WTC11 (cell line): ENCODE measurements around the gene THOP1.

Source experiments
- CBFB ChIP-seq: sonication (generic); formaldehyde crosslinking; IDR thresholded peaks from 2 replicates; pipeline ENCODE4 v1.8.1; 2022; ENCODE audit warnings: mild to moderate bottlenecking, low read depth, missing genetic modification reagents
- KAT7 ChIP-seq: sonication (generic); formaldehyde crosslinking; IDR thresholded peaks from 2 replicates; pipeline ENCODE4 v1.8.1; 2023; ENCODE audit warnings: missing genetic modification reagents, mild to moderate bottlenecking, borderline replicate concordance
- TF ChIP-seq, protein P1 (sequence below): fragments of 200-600 bp; IDR thresholded peaks from 2 replicates; pipeline ENCODE4 v1.8.0; 2022; ENCODE audit warnings: antibody characterized with exemption
- TF ChIP-seq, protein P2 (sequence below): sonication (generic); formaldehyde crosslinking; IDR thresholded peaks from 2 replicates; pipeline ENCODE4 v1.8.0; 2023; ENCODE audit warnings: mild to moderate bottlenecking, missing genetic modification reagents

DNA sequence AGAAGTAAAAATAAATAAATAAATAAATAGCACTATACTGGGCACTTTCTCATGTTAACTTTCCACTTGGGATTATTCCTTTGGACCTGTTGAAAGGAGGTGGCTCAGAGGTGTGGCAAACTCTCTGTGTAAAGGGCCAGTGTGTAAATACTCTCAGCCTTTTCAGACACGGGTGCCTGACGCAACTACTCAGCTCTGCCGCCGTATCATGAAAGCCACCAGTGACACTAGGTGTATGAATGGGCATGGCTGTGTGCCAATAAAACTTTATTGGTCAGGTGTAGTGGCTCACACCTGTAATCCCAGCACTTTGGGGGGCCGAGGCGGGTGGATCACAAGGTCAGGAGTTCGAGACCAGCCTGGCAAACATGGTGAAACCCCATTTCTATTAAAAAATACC lies 25.3 kb upstream of the THOP1 start:
- TF ChIP-seq CBFB (CRISPR knock-in tag), result no peak
- TF ChIP-seq, protein P1, sequence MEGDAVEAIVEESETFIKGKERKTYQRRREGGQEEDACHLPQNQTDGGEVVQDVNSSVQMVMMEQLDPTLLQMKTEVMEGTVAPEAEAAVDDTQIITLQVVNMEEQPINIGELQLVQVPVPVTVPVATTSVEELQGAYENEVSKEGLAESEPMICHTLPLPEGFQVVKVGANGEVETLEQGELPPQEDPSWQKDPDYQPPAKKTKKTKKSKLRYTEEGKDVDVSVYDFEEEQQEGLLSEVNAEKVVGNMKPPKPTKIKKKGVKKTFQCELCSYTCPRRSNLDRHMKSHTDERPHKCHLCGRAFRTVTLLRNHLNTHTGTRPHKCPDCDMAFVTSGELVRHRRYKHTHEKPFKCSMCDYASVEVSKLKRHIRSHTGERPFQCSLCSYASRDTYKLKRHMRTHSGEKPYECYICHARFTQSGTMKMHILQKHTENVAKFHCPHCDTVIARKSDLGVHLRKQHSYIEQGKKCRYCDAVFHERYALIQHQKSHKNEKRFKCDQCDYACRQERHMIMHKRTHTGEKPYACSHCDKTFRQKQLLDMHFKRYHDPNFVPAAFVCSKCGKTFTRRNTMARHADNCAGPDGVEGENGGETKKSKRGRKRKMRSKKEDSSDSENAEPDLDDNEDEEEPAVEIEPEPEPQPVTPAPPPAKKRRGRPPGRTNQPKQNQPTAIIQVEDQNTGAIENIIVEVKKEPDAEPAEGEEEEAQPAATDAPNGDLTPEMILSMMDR, result no peak
- TF ChIP-seq, protein P2, sequence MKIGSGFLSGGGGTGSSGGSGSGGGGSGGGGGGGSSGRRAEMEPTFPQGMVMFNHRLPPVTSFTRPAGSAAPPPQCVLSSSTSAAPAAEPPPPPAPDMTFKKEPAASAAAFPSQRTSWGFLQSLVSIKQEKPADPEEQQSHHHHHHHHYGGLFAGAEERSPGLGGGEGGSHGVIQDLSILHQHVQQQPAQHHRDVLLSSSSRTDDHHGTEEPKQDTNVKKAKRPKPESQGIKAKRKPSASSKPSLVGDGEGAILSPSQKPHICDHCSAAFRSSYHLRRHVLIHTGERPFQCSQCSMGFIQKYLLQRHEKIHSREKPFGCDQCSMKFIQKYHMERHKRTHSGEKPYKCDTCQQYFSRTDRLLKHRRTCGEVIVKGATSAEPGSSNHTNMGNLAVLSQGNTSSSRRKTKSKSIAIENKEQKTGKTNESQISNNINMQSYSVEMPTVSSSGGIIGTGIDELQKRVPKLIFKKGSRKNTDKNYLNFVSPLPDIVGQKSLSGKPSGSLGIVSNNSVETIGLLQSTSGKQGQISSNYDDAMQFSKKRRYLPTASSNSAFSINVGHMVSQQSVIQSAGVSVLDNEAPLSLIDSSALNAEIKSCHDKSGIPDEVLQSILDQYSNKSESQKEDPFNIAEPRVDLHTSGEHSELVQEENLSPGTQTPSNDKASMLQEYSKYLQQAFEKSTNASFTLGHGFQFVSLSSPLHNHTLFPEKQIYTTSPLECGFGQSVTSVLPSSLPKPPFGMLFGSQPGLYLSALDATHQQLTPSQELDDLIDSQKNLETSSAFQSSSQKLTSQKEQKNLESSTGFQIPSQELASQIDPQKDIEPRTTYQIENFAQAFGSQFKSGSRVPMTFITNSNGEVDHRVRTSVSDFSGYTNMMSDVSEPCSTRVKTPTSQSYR (CRISPR knock-in tag), result no peak
- no peak for TF ChIP-seq KAT7 (CRISPR knock-in tag)
